ENCODE measurements around the gene LAMB4. TPM values are rescaled to one million over a fixed set of nuclear protein-coding genes. Genes with fewer than 3 reads are reported as not detected.

Gene LAMB4
- total and polyA plus RNA-seq, 12 donors: 0.15 to 0.69 (median 0.25) TPM; not detected in 3

DNA sequence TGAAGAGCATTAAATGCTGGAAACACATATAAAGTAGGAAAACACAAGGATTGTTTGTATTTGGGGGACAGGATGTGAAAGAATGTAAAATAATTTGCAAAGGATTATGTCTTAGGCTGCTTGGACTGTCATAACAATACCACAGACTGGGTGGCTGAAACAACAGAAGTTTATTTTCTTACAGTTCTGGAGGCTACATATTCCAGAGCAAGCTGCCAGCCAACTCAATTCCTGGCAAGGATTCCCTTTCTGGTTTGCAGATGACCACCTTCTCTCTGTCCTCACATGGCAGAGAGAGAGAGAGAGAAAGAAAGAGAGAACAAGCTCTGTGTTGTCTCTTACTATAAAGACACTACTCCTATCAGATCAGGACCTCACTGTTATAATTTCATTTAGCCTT, 8.8 kb upstream of the LAMB4 start:
- Histone ChIP-seq H3K4me1 (peaks cover 0 to 14% (median 0%) of the 10 kb centered on the region in 9 donors), H3K4me3 (no peak overlapping the region), H3K9me3 (no peaks in the 10 kb centered on the region), H3K36me3 (no peaks in the 10 kb centered on the region), H3K27me3 (no peaks in the 10 kb centered on the region), H3K27ac (no peak overlapping the region)
- no peak for ATAC-seq
- intact Hi-C loops (cut with DNase I): no loop called here
- DNase-seq: no peak
- TF ChIP-seq, protein P1, sequence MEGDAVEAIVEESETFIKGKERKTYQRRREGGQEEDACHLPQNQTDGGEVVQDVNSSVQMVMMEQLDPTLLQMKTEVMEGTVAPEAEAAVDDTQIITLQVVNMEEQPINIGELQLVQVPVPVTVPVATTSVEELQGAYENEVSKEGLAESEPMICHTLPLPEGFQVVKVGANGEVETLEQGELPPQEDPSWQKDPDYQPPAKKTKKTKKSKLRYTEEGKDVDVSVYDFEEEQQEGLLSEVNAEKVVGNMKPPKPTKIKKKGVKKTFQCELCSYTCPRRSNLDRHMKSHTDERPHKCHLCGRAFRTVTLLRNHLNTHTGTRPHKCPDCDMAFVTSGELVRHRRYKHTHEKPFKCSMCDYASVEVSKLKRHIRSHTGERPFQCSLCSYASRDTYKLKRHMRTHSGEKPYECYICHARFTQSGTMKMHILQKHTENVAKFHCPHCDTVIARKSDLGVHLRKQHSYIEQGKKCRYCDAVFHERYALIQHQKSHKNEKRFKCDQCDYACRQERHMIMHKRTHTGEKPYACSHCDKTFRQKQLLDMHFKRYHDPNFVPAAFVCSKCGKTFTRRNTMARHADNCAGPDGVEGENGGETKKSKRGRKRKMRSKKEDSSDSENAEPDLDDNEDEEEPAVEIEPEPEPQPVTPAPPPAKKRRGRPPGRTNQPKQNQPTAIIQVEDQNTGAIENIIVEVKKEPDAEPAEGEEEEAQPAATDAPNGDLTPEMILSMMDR (IDR thresholded peaks at IDR 0.05): no peak

DNA sequence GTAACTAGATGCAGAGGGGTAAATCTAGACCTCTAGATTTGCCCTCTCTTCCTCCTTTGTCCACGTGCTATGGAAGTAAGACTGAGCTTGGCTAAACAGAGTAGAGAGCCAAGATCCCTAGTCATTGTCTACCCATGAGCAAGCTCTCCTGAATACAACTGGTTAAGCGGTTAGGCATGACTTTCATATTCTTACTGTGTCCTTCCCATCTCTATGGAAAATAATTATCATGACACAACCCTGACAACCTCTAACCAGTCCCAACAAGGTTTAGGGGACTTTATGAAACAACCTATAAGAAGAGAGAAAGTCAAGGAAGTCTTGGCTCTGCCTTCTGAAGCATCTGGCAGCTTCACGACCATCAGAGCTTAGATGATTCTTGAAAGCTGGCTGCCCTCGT, 7.8 kb upstream of the LAMB4 start:
- no peaks in the 10 kb centered on the region for H3K9me3 ChIP-seq
- no peak overlapping the region for H3K27ac ChIP-seq
- DNase-seq (no peak), ATAC-seq (no peak)
- WGBS, 2 donors: 93 to 98% methylated on average over 4 of the region's 4 CpGs
- H3K36me3 ChIP-seq: no peaks in the 10 kb centered on the region
- intact Hi-C loops (cut with DNase I): no loop called here
- H3K27me3 ChIP-seq: no peaks in the 10 kb centered on the region
- no peak overlapping the region for H3K4me3 ChIP-seq
- peaks cover 0 to 14% (median 0%) of the 10 kb centered on the region in 9 donors for H3K4me1 ChIP-seq
- TF ChIP-seq, protein P1 (IDR thresholded peaks at IDR 0.05): no peak

DNA sequence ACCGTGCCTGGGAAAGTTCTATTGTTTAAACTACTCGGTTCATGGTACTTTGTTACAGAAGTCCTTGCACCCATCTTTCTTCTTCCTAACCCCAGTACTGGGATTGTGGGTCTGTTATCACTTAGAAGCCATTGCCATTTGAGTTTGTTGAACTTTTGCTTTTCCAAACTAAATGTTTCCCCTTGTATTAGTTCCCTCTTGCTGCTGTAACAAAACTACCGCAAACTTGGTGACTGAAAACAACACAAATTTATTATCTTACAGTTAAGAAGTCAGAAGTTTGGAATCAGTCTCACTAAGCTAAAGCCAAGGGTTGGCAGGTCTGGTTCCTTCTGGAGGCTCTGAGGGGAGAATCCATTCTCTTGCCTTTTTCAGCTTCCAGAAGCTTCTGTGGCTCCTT, 6.9 kb upstream of the LAMB4 start:
- DNase-seq: no peak
- WGBS, 2 donors: 83 to 97% methylated on average over 3 of the region's 3 CpGs
- Histone ChIP-seq H3K27me3 (no peaks in the 10 kb centered on the region), H3K27ac (no peak overlapping the region), H3K9me3 (no peaks in the 10 kb centered on the region), H3K4me1 (peaks cover 0 to 14% (median 0%) of the 10 kb centered on the region in 9 donors), H3K36me3 (no peaks in the 10 kb centered on the region), H3K4me3 (no peak overlapping the region)
- TF ChIP-seq, protein P1 (IDR thresholded peaks at IDR 0.05): no peak
- intact Hi-C loops (cut with DNase I): no loop called here
- no peak for ATAC-seq

DNA sequence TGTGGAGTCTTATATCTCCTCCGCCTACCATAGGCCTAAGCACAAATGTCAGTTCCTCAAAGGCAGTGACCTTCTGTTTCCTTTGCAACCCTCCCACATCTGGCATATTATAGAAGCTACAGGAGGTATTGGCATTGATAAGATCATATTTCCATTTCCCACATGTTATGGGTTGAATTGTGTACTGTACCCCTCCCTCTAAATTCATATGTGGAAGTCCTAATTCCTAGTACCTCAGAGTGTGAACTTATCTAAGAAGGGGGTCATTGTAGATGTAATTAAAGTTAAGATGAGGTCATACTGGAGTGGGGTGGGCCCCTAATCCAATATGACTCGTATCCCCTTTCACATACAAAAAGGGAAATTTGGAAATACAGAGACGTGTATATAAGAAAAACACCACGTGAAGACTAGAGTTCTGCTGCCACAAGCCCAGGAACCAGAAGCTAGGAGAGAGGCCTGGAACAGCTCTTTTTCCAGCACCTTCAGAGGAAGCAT, 6.1 kb upstream of the LAMB4 start:
- Histone ChIP-seq H3K9me3 (no peaks in the 10 kb centered on the region), H3K4me1 (peaks cover 0 to 14% (median 0%) of the 10 kb centered on the region in 9 donors), H3K27me3 (no peaks in the 10 kb centered on the region), H3K27ac (peak overlapping the region in 1 of 10 donors; percentile 2), H3K36me3 (no peaks in the 10 kb centered on the region), H3K4me3 (no peak overlapping the region)
- 74 to 84% methylated on average over 4 of the region's 4 CpGs for WGBS, 2 donors
- DNase-seq (no peak), ATAC-seq (no peak)
- TF ChIP-seq, protein P1 (IDR thresholded peaks at IDR 0.05): no peak
- intact Hi-C loops (cut with DNase I): no loop called here
